Measurements from ENCODE around the gene ESM1.

Gene ESM1

DNA sequence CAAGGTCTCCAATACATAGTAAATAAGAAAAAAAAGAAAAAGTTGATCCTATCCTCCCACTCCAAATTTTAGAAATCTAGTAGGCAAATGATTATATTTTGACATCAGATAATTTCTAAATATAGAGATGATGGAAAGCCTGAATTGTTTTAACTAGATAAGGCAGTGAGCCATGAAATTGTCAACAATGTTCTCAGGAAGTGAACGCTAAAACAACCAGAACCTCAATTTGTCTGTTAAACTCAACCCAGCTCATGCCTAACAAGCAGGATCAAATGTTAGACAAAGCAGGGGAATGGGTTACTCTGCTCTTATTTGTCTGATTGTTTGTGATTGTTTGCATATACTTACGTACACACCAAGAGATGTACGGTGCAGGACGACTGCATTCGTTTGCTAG is 49.2 kb downstream of the ESM1 start:
- FAIRE-seq (no peak), DNase-seq (ENCODE audit: insufficient read length, low spot score) (no peak)
- TF ChIP-seq, protein P1, sequence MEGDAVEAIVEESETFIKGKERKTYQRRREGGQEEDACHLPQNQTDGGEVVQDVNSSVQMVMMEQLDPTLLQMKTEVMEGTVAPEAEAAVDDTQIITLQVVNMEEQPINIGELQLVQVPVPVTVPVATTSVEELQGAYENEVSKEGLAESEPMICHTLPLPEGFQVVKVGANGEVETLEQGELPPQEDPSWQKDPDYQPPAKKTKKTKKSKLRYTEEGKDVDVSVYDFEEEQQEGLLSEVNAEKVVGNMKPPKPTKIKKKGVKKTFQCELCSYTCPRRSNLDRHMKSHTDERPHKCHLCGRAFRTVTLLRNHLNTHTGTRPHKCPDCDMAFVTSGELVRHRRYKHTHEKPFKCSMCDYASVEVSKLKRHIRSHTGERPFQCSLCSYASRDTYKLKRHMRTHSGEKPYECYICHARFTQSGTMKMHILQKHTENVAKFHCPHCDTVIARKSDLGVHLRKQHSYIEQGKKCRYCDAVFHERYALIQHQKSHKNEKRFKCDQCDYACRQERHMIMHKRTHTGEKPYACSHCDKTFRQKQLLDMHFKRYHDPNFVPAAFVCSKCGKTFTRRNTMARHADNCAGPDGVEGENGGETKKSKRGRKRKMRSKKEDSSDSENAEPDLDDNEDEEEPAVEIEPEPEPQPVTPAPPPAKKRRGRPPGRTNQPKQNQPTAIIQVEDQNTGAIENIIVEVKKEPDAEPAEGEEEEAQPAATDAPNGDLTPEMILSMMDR (IDR thresholded peaks at IDR 0.05; ENCODE audit: insufficient read depth, missing control alignments): no peak

- DNase-seq (ENCODE audit: insufficient read length, low spot score): no peak
- no peak for FAIRE-seq
- TF ChIP-seq, protein P1 (IDR thresholded peaks at IDR 0.05; ENCODE audit: insufficient read depth, missing control alignments): no peak
Observed at GRCh38 chr5:54932789-54933188, 52.6 kb downstream of the ESM1 start.

GRCh38 chr5:54930736-54931135 is 54.7 kb downstream of the ESM1 start:
- TF ChIP-seq, protein P1 (IDR thresholded peaks at IDR 0.05; ENCODE audit: insufficient read depth, missing control alignments): no peak
- no peak for DNase-seq (ENCODE audit: insufficient read length, low spot score)
- FAIRE-seq: no peak
